GM12864 (cell line): Measurements from ENCODE around the gene GPN2.

Source experiments
- DNase-seq: peaks from one replicate; pipeline ENCODE4 v3.0.0-alpha.2; 2011; ENCODE audit warnings: low read depth
- H3K4me3 ChIP-seq: 2 replicates; pipeline ENCODE4 v1.5.1; 2011; ENCODE audit warnings: mild to moderate bottlenecking, low read depth, low read length, control low read depth
- TF ChIP-seq, protein P1 (sequence below): IDR thresholded peaks from 2 replicates; pipeline ENCODE4 v1.5.1; 2011; ENCODE audit warnings: low read depth, mild to moderate bottlenecking, moderate library complexity, low read length, control low read depth, inconsistent platforms; ENCODE audit errors: missing control alignments

The GPN2 gene

DNA sequence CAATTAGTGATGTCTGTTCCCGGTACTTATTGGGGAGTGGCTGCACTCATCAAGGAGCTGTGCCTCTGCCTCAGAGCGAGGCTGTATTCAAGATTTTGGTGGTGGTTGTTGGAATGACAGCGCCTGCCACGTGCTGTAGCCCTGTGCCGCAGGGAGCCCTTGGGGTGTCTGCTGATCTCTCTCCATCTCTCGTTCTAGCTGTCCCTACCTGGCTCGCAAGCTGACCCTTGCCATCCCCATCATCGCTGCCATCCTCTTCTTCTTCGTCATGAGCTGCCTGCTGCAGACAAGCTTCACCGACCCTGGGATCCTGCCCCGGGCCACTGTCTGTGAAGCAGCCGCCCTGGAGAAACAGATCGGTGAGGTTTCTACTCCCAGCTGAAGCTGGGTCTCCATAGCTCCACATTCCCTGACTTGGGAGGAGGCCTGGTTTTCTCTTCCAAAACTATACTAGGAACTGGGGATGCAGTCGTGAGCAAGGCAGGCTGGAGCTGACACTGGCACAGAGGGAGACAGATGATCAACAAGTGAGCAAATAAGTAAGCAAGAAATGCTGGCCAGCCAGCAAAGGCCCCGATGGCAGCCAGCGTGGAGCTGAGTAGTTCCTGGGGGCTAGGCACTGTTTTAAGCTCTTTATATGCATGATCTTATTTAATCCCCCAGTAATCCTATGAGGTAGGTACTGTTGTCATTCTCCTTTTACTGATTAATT is 57.7 kb downstream of the GPN2 start:
- no peak for DNase-seq
- H3K4me3 ChIP-seq: no peak overlapping the region
- TF ChIP-seq, protein P1, sequence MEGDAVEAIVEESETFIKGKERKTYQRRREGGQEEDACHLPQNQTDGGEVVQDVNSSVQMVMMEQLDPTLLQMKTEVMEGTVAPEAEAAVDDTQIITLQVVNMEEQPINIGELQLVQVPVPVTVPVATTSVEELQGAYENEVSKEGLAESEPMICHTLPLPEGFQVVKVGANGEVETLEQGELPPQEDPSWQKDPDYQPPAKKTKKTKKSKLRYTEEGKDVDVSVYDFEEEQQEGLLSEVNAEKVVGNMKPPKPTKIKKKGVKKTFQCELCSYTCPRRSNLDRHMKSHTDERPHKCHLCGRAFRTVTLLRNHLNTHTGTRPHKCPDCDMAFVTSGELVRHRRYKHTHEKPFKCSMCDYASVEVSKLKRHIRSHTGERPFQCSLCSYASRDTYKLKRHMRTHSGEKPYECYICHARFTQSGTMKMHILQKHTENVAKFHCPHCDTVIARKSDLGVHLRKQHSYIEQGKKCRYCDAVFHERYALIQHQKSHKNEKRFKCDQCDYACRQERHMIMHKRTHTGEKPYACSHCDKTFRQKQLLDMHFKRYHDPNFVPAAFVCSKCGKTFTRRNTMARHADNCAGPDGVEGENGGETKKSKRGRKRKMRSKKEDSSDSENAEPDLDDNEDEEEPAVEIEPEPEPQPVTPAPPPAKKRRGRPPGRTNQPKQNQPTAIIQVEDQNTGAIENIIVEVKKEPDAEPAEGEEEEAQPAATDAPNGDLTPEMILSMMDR: peak; percentile 9

DNA sequence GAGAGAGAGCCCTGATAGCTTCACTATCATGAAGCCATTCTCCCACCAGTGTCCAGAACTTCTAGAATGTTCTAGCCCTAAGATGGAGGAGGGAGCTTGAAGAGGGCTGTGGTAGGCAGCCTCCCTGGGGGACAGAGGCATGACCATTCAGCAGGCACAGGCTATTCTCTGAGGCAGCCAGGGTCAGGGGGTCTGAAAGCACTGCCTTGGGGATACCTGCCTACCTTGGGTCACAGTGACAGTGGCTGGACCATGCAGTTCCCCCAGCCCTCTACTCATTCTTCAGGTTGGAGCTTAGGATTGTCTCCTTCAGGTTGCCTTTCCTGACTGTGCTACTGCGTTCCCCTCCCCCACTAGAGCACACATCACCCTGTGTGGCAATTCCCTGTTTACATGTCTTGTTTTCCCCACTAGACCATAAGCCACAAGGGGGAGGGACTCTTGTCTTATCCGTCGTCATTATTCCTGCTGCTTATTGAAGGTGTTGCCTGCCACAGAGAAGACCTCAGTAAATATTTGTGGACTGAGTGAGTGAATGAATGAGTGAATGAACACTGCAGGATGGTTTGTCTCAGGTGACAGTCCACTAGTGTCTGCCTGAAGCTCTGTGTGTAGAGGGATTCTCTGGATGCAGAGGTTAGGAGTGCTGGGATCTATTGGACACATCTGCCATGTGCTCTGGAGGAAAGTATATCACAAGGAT is 58.4 kb downstream of the GPN2 start:
- no peak overlapping the region for H3K4me3 ChIP-seq
- TF ChIP-seq, protein P1: no peak
- DNase-seq: no peak

DNA sequence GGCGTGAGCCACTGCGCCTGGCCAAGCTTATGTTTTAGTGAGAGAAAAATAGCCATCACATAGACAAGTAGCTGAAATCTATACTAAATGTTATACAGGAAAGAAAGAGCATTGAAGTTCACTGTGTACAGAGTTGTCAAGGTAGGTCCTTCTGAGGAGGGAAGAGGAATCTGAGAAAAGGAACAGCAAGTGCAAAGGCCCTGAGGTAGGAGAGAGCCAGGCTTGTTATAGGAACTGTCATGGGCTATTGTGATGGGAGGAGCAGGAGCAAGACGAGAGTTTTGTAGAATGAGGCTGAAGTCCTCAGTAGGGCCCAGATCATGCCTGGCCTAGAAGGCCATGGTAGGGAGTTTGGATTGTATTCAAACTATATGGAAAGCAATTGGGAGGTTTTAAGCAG is 59.0 kb downstream of the GPN2 start:
- TF ChIP-seq, protein P1: no peak
- H3K4me3 ChIP-seq: no peak overlapping the region
- DNase-seq: no peak

DNA sequence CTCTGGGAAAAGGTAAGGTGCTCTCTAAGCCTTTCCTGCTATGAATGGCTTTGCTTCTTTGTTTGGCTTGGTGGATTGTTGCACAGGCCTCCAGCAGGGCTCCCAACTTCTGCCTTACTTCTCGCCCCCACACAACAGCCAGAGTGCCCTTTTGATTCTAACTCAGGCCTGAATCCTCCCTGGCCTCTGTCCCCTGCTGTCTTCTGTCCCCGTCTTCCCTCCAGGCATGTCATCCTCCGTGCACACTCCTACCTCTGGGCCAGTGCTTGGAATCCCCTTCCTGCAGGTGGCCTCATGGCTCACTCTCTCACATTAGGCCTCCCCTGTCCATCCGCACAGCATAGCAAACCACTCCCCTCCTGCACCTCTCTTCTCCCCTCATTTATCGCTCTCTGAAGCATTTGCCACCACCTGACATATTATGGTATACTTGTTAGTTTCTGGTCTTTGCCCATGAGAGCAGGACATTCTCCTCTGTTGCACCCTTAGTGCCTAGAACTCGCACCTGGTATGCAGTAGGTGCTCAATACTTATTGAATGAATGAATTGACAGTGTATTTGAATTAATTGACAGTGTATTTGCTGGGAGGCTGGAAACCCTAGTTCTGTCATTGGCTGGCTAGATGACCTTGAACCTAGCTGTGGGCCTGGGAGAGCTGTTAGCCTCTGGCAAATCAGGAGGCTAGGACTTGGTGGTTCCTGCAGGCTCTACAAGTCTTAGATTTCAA is 60.7 kb downstream of the GPN2 start:
- no peak for DNase-seq
- H3K4me3 ChIP-seq: peak overlapping the region; percentile 50
- TF ChIP-seq, protein P1: no peak

DNA sequence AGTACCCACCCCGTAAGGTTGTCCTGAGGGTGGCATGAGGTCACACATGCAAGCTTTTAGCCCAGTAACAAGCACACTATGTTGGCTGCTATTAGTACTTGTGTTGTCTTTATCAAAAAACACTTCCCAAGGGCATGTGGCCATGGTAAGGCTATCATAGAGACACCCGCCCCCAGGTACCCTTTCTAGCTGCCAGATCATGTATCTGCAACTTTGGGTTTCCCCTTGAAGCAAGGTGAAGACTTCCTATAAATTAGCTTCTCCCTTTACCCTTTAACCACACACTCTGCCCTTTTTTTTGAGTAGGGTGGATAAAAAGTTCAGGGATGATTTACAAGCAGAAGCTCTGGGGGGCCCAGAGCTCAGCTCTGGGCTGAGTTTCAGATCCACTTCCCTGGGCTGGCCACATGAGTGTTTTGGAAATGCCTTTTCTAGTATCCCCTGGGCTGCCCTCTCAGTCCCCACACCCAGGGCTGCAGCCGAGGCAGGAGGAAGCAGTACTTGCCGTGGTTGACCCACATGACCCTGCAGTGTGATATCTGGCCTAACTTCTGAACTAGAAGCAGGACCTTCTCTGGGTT is 61.6 kb downstream of the GPN2 start:
- TF ChIP-seq, protein P1: no peak
- H3K4me3 ChIP-seq: peak overlapping the region; percentile 50
- DNase-seq: no peak

DNA sequence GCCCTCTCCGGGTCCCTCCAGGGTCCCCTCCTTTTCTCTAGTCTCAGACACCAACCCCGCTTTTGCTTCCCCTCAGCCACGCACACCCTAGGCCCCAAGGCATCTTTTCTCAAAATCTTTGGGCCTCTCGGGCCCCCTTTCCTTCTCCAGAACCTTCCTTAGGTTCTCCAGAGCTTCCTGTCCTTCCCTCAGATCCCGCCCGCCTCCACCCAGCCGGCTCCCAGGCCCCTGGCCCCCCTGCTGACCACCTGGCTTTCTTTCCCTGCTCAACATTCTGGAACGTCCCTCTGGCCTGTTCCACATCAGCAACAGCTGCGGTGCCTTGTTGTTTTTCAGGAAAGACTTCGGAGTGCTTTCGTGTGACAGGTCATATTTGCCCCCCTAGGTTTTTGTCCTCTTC is 62.4 kb downstream of the GPN2 start:
- DNase-seq: no peak
- TF ChIP-seq, protein P1: no peak
- H3K4me3 ChIP-seq: peak overlapping the region; percentile 50
